Panc1 (cell line): Measurements from ENCODE around the gene COLGALT1. TPM values are rescaled to one million over a fixed set of nuclear protein-coding genes. Genes with fewer than 3 reads are reported as not detected.

Experiments used
- ATAC-seq: fragments of 200-7000 bp; cut with Tn5 transposase; 2 replicates; pipeline ENCODE4 v1.9.1; 2020; ENCODE audit warnings: mild to moderate bottlenecking, moderate library complexity
- BruUV-seq: library from RNA; stranded (reverse); fragments of 400-500 nt; replicated peaks from 2 replicates; lab custom pipeline; 2021; lab: Mats Ljungman, UMichigan
- CTCF ChIA-PET: fragments of 300-600 bp; sonication (Branson Sonifier 250); formaldehyde crosslinking; loops from one replicate; lab custom pipeline; 2022; ENCODE audit warnings: antibody characterized with exemption; lab: Charles Lee
- POLR2A ChIA-PET: fragments of 300-600 bp; sonication (Branson Sonifier 250); formaldehyde crosslinking; loops from one replicate; lab custom pipeline; 2022; ENCODE audit warnings: antibody characterized with exemption; lab: Charles Lee
- DNase-seq: peaks from one replicate; pipeline ENCODE4 v3.0.0-alpha.2; 2010; ENCODE audit warnings: low read depth, low spot score
- H3K27ac ChIP-seq: 2 replicates; pipeline ENCODE4 v1.5.1; 2011; ENCODE audit warnings: mild to moderate bottlenecking, low read length, inconsistent platforms
- H3K27me3 ChIP-seq: fragments of 200-500 bp; sonication (Bioruptor generic); 2 replicates; pipeline ENCODE4 v1.6.0; 2014; ENCODE audit warnings: low read length, inconsistent platforms; ENCODE audit not compliant: control insufficient read depth, insufficient read depth
- H3K36me3 ChIP-seq: fragments of 200-500 bp; sonication (Bioruptor generic); 2 replicates; pipeline ENCODE4 v1.5.1; 2014; ENCODE audit warnings: inconsistent platforms, mild to moderate bottlenecking, low read length, moderate library complexity; ENCODE audit not compliant: control insufficient read depth, insufficient read depth
- H3K4me1 ChIP-seq: 2 replicates; pipeline ENCODE4 v1.5.1; 2011; ENCODE audit warnings: inconsistent platforms, mild to moderate bottlenecking, low read length, moderate library complexity; ENCODE audit not compliant: control insufficient read depth, insufficient read depth
- H3K4me3 ChIP-seq, 2 experiments: 2 replicates each; pipeline ENCODE4 v1.5.1; 2011 to 2012; ENCODE audit warnings: low read depth in 2 of 2, low read length in 2 of 2, mild to moderate bottlenecking in 2 of 2, inconsistent platforms in 1 of 2, moderate library complexity in 1 of 2
- H3K9me3 ChIP-seq: fragments of 200-500 bp; sonication (Bioruptor generic); 2 replicates; pipeline ENCODE4 v1.5.1; 2014; ENCODE audit warnings: low read depth, mild to moderate bottlenecking, inconsistent platforms, low read length, moderate library complexity; ENCODE audit not compliant: control insufficient read depth, insufficient read depth
- CTCF ChIP-seq: fragments of 450-650 bp; IDR thresholded peaks from 2 replicates; pipeline ENCODE4 v1.5.1; 2017; ENCODE audit warnings: mild to moderate bottlenecking
- POLR2AphosphoS5 ChIP-seq: IDR thresholded peaks from 2 replicates; pipeline ENCODE4 v1.6.1; 2012; ENCODE audit warnings: mild to moderate bottlenecking, low read depth, low read length, moderate library complexity
- REST ChIP-seq, 2 experiments: IDR thresholded peaks; 2 replicates each; pipeline ENCODE4 v1.6.1; 2011 to 2012; ENCODE audit warnings: low read depth in 2 of 2, control low read depth in 1 of 2, low read length in 1 of 2, mild to moderate bottlenecking in 1 of 2, moderate library complexity in 1 of 2; ENCODE audit not compliant: insufficient read depth in 1 of 2
- SIN3A ChIP-seq: IDR thresholded peaks from 2 replicates; pipeline ENCODE4 v1.6.1; 2012; ENCODE audit warnings: low read depth, mild to moderate bottlenecking, low read length, moderate library complexity, borderline replicate concordance; ENCODE audit not compliant: insufficient read depth
- TCF7L2 ChIP-seq: IDR thresholded peaks from 2 replicates; pipeline ENCODE4 v1.6.1; 2011; ENCODE audit warnings: mild to moderate bottlenecking, low read depth, low read length, inconsistent platforms
- in situ Hi-C: cut with HindIII; loops from 2 replicates; pipeline ENCODE4 v1.10.0; 2016; ENCODE audit warnings: low sequenced_read_pairs, low pct_unique_long_range_greater_than_20kb
- intact Hi-C: fragments of 100-400 bp; cut with micrococcal nuclease; formaldehyde crosslinking; loops from one replicate; pipeline ENCODE4 v1.10.0; 2022; ENCODE audit not compliant: unreplicated experiment
- total RNA-seq: library from RNA; stranded (reverse); gene quantifications from one replicate; pipeline ENCODE4 v1.2.1, GENCODE V29; 2021; ENCODE audit not compliant: unreplicated experiment

Gene COLGALT1
- total RNA-seq, 1 experiment from 2014 or later, result 97.2 TPM

- no peaks in the 10 kb centered on the region for H3K9me3 ChIP-seq
- ATAC-seq (no peak), DNase-seq (no peak)
- no peak for TF ChIP-seq TCF7L2
- no peak for TF ChIP-seq POLR2AphosphoS5
- TF ChIP-seq CTCF, result no peak
- TF ChIP-seq SIN3A, result no peak
- TF ChIP-seq REST (IDR thresholded peaks at IDR 0.05; ENCODE audit: insufficient read depth in 1 of 2, low read depth in 2 of 2, low read length in 1 of 2), result no peak
- peaks cover 3% of the 10 kb centered on the region; the same call in 1 of the 2 replicates for H3K4me1 ChIP-seq
- intact Hi-C loops (no loop called here), in situ Hi-C loops (no loop called here)
- peaks cover 4% of the 10 kb centered on the region for H3K36me3 ChIP-seq
- H3K4me3 ChIP-seq, result no peak overlapping the region
- H3K27me3 ChIP-seq, result no peaks in the 10 kb centered on the region
- no peak overlapping the region for H3K27ac ChIP-seq
- ChIA-PET POLR2A (no interaction called here), CTCF (interaction anchor here (0.9 kb wide), 1 partner anchor 13 kb away, joined by 3 read pairs; no protein-coding TSS in a partner anchor)
- no TSS peak for BruUV-seq
Observed at GRCh38 chr19:17560205-17560595, 4.8 kb downstream of the COLGALT1 start.

- in situ Hi-C loops, result no loop called here
- ChIA-PET POLR2A (no interaction called here), CTCF (no interaction called here)
- DNase-seq (no peak), ATAC-seq (no peak)
- Histone ChIP-seq H3K27ac (no peak overlapping the region), H3K36me3 (peaks cover 4% of the 10 kb centered on the region; the same call in 1 of the 2 replicates), H3K4me1 (no peaks in the 10 kb centered on the region), H3K4me3 (no peak overlapping the region), H3K27me3 (no peaks in the 10 kb centered on the region), H3K9me3 (no peaks in the 10 kb centered on the region)
- BruUV-seq, result no TSS peak
- intact Hi-C loops, result no loop called here
- TF ChIP-seq POLR2AphosphoS5 (no peak), SIN3A (no peak), CTCF (no peak), REST (IDR thresholded peaks at IDR 0.05; ENCODE audit: insufficient read depth in 1 of 2, low read depth in 2 of 2, low read length in 1 of 2) (no peak), TCF7L2 (no peak)
Observed at GRCh38 chr19:17562097-17562496, 6.6 kb downstream of the COLGALT1 start.
